ENCODE measurements around the gene SCYGR3. TPM values are rescaled to one million over a fixed set of nuclear protein-coding genes. Genes with fewer than 3 reads are reported as not detected.

SCYGR3 gene
- total and polyA plus RNA-seq, 2 donors (not counting 3 experiments of a cell fraction or from before 2014, with no cell fraction given) = not detected

DNA sequence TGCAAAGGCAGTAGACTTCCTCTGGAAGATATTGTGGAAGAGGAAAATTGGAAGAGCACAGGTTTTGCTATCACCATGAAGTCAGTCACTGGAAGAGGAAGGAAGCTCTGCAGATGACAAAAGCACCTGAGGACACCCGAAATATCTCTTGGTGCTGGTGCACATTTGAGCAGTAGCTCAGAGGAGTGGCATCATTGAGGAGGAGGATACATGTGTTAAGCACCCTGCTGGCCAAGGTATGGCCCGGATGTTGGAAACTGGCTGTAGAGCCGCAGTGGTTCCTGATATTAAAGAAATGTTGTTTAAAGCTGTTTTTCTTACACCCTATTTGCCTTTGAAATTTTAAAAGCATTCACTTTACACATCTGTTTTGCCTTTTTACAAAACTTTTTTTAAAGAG is 48.6 kb downstream of the SCYGR3 start:
- Histone ChIP-seq H3K9me1 (replicated peaks; ENCODE audit: control insufficient read depth, extremely low read depth, insufficient read depth, low read length) (no peaks in the 10 kb centered on the region), H3K9ac (replicated peaks; ENCODE audit: extremely low read depth, insufficient read depth, low read length) (no peak overlapping the region), H3K27me3 (ENCODE audit: control insufficient read depth in 2 of 2, insufficient read depth in 2 of 2, low read length in 2 of 2) (no peaks in the 10 kb centered on the region), H3K4me3 (replicated peaks in 1 of 3; ENCODE audit: insufficient read depth in 1 of 3, low read depth in 1 of 3, low read length in 3 of 3) (no peak overlapping the region), H2AFZ (ENCODE audit: low read depth, low read length) (no peak overlapping the region), H3K4me1 (ENCODE audit: control insufficient read depth, extremely low read depth, insufficient read depth, low read length) (no peaks in the 10 kb centered on the region), H3K36me3 (ENCODE audit: control insufficient read depth in 2 of 2, extremely low read depth in 1 of 2, insufficient read depth in 2 of 2, low read length in 2 of 2) (no peaks in the 10 kb centered on the region), H3K27ac (ENCODE audit: insufficient read depth, low read depth, low read length) (no peak overlapping the region), H3K9me3 (replicated peaks; ENCODE audit: control insufficient read depth, insufficient read depth, low read length) (no peaks in the 10 kb centered on the region), H3K4me2 (ENCODE audit: insufficient read depth, low read length) (no peak overlapping the region), H4K20me1 (replicated peaks; ENCODE audit: control insufficient read depth, extremely low read depth, insufficient read depth, low read length) (no peaks in the 10 kb centered on the region), H3K79me2 (ENCODE audit: control insufficient read depth, insufficient read depth, low read length) (no peaks in the 10 kb centered on the region)
- DNase-seq (ENCODE audit: low read depth, low spot score) (no peak), FAIRE-seq (no peak)
- BruUV-seq (replicated peaks) = no TSS peak
- dilution Hi-C loops (cut with MboI; ENCODE audit: extremely low pct_ligation_motif_present, low sequenced_read_pairs) = no loop called here
- ChIA-PET CTCF (interaction anchor here (0.7 to 2.5 kb wide), 3 partner anchors 10 to 241 kb away, joined by 3 to 6 read pairs (median 5); partner anchors contain the start of gene MFF), POLR2A (no interaction called here)
- intact Hi-C loops (cut with micrococcal nuclease) = loop anchor here (5.0 kb wide), 1 partner anchor 159 kb away; no protein-coding TSS in a partner anchor
- no peak for TF ChIP-seq MYC (IDR thresholded peaks at IDR 0.05; ENCODE audit: low read depth, low read length)

DNA sequence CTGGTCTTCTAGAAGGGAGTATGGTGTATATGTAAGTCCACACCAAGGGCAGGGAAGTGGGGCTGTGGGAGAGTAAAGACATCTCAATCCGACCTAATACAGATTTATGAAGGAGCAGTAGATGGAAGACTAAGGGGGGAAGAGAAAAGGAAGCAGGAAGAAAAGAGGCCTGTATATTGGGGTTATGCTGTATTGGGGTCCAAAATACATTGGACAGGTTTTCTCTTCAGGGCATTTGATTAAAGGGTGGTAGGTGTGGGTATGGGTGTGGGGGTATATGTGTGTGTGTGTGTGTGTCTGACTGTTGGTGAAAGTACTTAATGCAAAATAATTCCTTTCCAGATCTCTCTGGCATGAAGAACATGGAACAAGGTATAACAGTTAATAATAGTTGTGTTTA is 49.6 kb downstream of the SCYGR3 start:
- Histone ChIP-seq H4K20me1 (replicated peaks; ENCODE audit: control insufficient read depth, extremely low read depth, insufficient read depth, low read length) (no peaks in the 10 kb centered on the region), H3K4me2 (ENCODE audit: insufficient read depth, low read length) (no peak overlapping the region), H2AFZ (ENCODE audit: low read depth, low read length) (no peak overlapping the region), H3K27me3 (ENCODE audit: control insufficient read depth in 2 of 2, insufficient read depth in 2 of 2, low read length in 2 of 2) (no peaks in the 10 kb centered on the region), H3K9me3 (replicated peaks; ENCODE audit: control insufficient read depth, insufficient read depth, low read length) (no peaks in the 10 kb centered on the region), H3K9me1 (replicated peaks; ENCODE audit: control insufficient read depth, extremely low read depth, insufficient read depth, low read length) (no peaks in the 10 kb centered on the region), H3K4me3 (replicated peaks in 1 of 3; ENCODE audit: insufficient read depth in 1 of 3, low read depth in 1 of 3, low read length in 3 of 3) (no peak overlapping the region), H3K4me1 (ENCODE audit: control insufficient read depth, extremely low read depth, insufficient read depth, low read length) (no peaks in the 10 kb centered on the region), H3K36me3 (ENCODE audit: control insufficient read depth in 2 of 2, extremely low read depth in 1 of 2, insufficient read depth in 2 of 2, low read length in 2 of 2) (no peaks in the 10 kb centered on the region), H3K27ac (ENCODE audit: insufficient read depth, low read depth, low read length) (no peak overlapping the region), H3K9ac (replicated peaks; ENCODE audit: extremely low read depth, insufficient read depth, low read length) (no peak overlapping the region), H3K79me2 (ENCODE audit: control insufficient read depth, insufficient read depth, low read length) (no peaks in the 10 kb centered on the region)
- FAIRE-seq (no peak), DNase-seq (ENCODE audit: low read depth, low spot score) (no peak)
- dilution Hi-C loops (cut with MboI; ENCODE audit: extremely low pct_ligation_motif_present, low sequenced_read_pairs) = no loop called here
- POLR2A ChIA-PET = no interaction called here
- BruUV-seq (replicated peaks) = no TSS peak
- no peak for TF ChIP-seq CTCF (IDR thresholded peaks at IDR 0.05; ENCODE audit: extremely low read depth in 1 of 2, insufficient read depth in 1 of 2, low read depth in 1 of 2, low read length in 2 of 2)
- no peak for TF ChIP-seq POLR2AphosphoS5 (IDR thresholded peaks at IDR 0.05; ENCODE audit: insufficient read depth, low read depth, low read length)
- no peak for TF ChIP-seq EZH2 (IDR thresholded peaks at IDR 0.05; ENCODE audit: borderline replicate concordance, low read depth, low read length, severe bottlenecking)
- TF ChIP-seq JUN (IDR thresholded peaks at IDR 0.05; ENCODE audit: borderline replicate concordance, insufficient read depth, insufficient read length, low read depth) = no peak
- TF ChIP-seq, protein P1, sequence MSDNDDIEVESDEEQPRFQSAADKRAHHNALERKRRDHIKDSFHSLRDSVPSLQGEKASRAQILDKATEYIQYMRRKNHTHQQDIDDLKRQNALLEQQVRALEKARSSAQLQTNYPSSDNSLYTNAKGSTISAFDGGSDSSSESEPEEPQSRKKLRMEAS (IDR thresholded peaks at IDR 0.05; ENCODE audit: insufficient read depth, insufficient read length) = no peak
- TF ChIP-seq FOS (IDR thresholded peaks at IDR 0.05; ENCODE audit: borderline replicate concordance, insufficient read depth, low read length) = no peak
- TF ChIP-seq POLR2A (IDR thresholded peaks at IDR 0.05; ENCODE audit: low read depth, low read length) = no peak
- no peak for TF ChIP-seq GATA2 (IDR thresholded peaks at IDR 0.05; ENCODE audit: insufficient read depth, insufficient read length, low read depth, low read length)
- no peak for TF ChIP-seq MYC (IDR thresholded peaks at IDR 0.05; ENCODE audit: low read depth, low read length)
- intact Hi-C loops (cut with micrococcal nuclease) = loop anchor here (5.0 kb wide), 1 partner anchor 158 kb away; no protein-coding TSS in a partner anchor
- CTCF ChIA-PET = no interaction called here

All from endothelial cell of umbilical vein (primary cell).